ENCODE measurements around the gene SPOPL.

Gene SPOPL

DNA sequence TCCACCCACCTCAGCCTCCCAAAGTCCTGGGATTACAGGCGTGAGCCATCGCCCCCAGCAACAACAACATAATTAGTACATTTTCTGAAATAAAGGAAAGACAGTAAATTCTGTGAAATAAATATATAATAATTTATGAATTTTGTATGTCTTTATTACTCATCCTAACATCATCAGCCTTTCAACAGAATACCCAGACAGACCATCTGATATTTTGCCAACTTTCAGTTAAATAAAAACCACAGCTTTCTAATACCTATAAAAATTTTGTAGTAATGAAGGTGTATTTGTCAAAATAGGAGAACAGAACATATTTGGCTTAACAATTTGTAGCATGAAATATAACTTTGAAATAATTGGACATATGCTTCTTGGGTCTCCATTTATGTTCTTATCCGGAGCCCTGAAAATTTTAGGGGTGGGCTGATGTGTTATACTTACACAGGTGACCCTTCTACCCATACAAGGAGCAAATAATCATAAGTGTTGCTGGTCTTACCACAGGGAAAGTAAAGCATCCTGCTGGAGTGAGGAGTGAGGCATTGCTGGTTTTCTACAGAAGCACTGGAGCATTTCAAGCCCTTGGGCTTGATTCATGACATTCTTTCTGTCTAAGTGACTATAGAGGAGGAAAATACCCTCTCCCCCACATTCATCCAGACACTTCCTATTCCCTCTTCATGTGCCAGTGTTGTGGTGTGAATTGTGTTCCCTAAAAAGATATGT is 99.3 kb downstream of the SPOPL start:
- DNase-seq, result no peak

DNA sequence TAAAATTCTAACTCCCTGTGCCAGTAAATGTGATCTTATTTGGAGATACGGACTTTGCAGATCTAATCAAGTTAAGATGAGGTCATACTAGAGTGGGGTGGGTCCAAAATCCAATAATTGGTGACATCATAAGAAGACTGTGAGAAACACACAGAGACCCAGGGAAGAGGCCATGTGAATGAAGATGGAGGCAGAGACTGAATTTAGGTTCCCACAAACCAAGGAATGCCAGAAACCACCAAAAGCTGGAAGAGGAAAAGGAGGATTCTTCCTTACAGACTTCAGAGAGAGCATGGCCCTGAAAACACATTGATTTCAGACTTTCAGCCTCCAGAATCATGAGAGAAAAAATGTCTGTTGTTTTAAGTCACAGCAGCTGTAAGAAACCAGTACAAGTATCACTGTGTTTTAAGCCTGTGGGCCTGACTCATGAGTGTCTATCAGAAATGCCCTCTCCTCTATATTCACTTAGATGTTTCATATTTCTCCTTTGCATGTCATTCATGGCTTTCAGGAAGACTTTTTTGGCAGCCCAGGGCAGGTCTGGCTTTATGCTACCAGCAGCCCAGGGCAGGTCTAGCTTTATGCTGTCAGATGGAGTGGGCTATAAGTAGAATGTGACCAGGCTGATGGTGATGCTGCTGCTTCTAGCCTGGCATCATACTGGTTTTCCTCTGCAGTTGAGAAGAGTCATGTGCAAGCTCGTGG is 100.0 kb downstream of the SPOPL start:
- no peak for DNase-seq

DNA sequence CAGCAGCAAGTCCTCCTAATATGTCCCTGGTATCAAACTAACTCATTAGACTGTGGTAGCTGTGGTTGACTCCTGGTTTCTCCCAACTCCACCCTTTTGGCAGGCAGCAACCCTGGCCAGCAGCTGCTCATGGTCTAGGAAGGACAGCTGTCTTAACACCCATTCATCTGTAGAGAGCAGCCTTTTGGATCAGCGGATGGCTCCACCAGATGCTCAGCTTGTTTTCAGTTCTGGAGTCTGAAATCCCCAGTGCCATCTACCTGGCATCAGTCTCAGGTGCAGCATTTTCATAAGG is 100.5 kb downstream of the SPOPL start:
- DNase-seq, result no peak

DNA sequence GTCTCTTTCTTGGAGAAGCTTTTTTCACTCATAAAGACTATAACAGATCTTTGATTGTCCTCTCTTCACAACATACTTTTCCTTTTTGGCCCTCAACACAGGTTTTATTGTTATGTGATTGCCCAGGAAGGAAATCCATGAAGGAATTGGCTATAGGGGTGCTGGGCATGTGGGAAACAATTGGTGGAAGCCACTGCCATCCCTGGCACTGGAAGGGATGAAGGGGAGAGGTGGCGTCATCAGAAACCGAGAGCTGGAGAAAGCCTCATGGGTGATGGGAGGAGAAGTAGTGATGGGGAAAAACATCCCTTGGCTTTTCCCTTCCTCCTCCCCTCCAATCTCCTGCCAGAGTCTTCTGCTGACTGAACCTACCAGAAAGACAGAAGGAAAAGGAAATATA is 106.2 kb downstream of the SPOPL start:
- DNase-seq, result no peak

DNA sequence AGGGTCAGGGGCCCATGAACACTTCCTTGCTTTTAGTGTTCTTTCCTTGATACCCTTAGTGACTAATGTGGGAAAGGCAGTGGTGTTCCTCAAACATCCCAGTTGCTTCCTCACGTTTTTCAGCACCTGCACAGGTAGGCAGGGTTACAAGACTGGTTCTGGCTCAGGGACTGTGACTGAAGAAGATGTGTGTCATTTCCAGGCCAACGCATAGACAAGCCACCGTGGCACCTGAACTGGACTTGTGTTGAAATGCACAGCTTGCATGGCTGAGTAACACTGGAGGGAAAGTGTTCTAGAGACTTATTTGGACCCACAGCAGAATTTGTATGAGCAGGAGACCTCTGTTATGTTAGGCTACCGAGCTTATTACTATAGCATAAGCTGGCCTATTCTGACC is 107.9 kb downstream of the SPOPL start:
- DNase-seq, result no peak

DNA sequence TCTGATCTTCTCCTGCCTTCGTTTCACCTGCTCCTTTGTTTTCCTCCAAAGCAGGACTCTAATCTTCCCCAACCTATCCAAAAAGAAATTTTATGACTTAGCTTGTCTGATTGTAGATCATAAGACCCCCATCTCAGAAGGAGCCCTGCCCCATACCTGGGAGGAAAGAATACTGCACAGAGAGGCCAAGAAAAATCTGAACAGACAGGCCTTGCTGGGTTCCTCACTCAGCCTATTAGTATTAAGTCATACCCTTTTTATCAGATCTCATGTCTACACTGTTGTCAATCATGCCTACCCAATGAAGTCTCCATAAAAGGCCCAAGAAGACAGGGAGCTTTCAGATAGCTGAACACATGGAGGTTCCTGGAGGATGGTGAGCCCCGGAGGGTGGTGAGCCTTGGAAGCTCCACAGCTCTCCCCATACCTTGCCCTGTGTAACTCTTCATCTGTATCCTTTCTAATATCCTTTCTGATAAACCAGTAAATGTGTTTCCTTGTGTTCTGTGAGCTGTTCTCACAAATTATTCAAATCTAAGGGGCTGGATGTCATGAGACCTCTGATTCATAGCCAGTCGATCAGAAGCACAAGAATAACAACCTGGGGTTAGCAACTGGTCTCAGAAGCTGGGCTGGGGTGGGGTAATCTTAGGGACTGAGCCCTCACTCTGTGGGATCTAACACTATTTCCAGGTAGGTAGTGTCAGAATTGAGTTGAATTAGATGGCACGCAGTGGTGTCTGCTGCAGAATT is 108.8 kb downstream of the SPOPL start:
- DNase-seq, result no peak

DNA sequence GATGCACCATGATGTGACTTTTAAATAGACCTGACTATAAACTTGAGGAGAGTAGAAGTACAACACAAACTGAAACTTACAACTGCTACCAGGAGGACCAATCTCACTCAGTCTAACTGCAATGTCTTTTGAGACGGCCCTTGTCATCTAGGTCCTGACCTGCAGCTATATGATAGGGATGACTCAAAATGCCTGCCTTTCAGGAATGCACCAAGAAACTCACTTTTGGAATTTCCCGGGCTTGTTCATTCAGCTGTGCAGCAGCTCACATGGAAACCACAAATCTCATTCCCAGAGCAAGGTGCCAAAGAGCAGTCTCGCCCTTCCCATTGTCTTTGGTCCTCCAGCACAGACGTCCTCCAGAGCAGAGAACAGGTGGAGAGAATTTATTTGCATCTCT is 113.7 kb downstream of the SPOPL start:
- DNase-seq, result no peak

DNA sequence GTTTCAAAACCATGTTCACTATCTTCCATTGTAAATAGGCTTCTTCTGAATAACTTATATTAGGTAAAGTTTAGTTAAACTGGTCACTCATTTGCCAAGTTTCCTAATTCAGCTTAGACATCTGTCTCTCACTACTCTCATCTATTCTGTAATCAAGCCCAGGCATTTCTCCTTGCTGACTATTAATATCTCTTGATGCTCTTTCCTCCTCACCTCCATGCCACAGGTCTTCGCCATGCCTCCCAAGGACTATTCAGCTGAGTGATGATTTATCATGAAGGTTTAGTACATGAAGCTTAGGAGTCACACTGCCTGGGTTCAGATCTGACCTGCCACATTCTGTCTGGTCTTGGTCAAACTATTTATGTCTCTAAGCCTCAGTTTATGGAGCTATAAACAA is 115.5 kb downstream of the SPOPL start:
- no peak for DNase-seq

DNA sequence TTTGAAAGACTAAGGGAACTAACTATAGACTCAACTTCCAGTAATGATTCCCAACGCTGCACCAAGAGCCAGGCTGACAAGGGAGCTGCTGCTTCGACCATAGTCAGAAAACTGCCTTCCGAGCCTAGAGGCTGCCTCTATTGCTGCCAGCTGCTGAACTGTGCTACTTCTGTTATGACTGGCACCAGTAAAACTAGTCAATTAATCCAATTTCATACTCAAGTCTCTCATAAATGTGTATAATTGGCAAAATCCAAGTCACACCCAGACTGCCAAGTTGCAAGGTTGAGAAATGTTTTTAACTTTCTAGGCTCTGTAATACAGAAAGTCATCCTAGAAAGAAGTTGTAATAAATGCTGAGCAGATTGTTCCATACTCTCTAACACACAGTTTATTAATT is 117.4 kb downstream of the SPOPL start:
- DNase-seq, result no peak

DNA sequence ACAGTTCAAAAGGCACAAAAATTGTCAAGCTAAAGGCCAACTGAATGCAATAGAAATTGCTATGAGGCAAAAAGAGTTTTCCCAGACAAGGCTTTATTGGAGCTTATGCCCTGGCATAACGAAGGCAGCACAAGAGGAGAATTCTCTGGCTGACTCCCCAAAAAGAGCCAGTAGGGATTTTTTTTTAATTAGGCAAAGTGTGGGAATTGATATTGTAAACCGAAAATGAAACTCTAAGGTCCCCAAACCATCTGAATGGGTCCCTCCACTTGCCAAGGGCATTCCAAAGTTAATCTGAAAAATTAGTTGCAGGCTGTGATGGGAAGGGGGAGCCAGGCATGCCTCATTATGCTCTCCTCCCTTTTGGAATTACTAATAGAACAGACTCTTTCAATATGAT is 118.9 kb downstream of the SPOPL start:
- DNase-seq, result no peak

DNA sequence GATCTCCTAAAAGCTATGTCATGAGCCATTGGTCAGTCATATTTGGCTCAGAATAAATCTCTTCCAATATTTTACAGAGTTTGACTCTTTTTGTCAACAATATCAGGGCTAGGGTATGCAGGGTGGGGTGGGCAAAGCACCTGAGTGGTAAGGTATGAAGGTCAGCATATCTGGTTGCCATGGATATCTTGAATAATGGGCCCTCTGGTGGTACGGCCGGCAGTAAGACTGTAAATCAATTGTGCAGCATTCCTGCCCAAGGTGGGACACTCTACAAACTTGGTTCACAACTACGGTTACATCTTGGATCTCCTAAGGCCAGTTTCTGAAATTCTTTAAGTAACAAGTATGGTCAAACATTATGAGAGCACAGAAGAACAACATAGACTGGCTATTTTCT is 119.6 kb downstream of the SPOPL start:
- DNase-seq, result no peak

DNA sequence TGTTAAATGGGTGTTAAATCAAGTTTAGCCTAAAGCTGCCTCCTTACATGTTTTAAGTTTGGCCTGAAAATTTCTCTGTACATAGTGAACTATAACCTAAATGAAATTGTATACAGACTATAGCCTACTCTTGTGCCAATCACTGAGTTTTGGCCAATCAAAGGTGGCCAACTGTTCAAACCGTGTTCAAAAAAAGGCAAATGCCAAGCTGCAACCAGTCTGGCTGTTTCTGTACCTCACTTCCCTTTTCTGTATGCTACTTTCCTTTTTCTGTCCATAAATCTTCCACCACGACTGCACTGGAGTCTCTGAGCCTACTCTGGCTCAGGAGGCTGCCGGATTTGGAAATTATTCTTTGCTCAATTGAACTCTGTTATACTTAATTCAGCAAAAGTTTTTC is 121.0 kb downstream of the SPOPL start:
- no peak for DNase-seq
